H9 (cell line): Measurements from ENCODE around the gene HOXC10. TPM values are rescaled to one million over a fixed set of nuclear protein-coding genes. Genes with fewer than 3 reads are reported as not detected.

ENCODE experiments used
- DNase-seq: peaks from one replicate; pipeline ENCODE4 v3.0.0-alpha.2; 2017
- H2AFZ ChIP-seq: one replicate; pipeline ENCODE4 v1.6.1; 2013; ENCODE audit warnings: mild to moderate bottlenecking, low read length, control low read depth, moderate library complexity
- H2AK5ac ChIP-seq: 2 replicates; pipeline ENCODE4 v1.6.1; 2013; ENCODE audit warnings: low read length, control low read depth, mixed read lengths; ENCODE audit not compliant: insufficient read length
- H2BK120ac ChIP-seq: one replicate; pipeline ENCODE4 v1.6.1; 2013; ENCODE audit warnings: low read depth, mild to moderate bottlenecking, low read length, control low read depth, inconsistent platforms; ENCODE audit not compliant: poor library complexity, severe bottlenecking
- H2BK12ac ChIP-seq: 2 replicates; pipeline ENCODE4 v1.6.1; 2013; ENCODE audit warnings: low read length, control low read depth, mixed read lengths, low read depth; ENCODE audit not compliant: insufficient read length
- H2BK15ac ChIP-seq: 2 replicates; pipeline ENCODE4 v1.6.1; 2013; ENCODE audit warnings: low read depth, low read length, control low read depth
- H2BK20ac ChIP-seq: one replicate; pipeline ENCODE4 v1.6.1; 2013; ENCODE audit warnings: low read depth, mild to moderate bottlenecking, low read length, control low read depth, inconsistent platforms; ENCODE audit not compliant: poor library complexity, severe bottlenecking
- H2BK5ac ChIP-seq: 2 replicates; pipeline ENCODE4 v1.6.1; 2013; ENCODE audit warnings: low read length, control low read depth, mixed read lengths; ENCODE audit not compliant: insufficient read length
- H3K14ac ChIP-seq: 2 replicates; pipeline ENCODE4 v1.6.1; 2013; ENCODE audit warnings: low read length, control low read depth; ENCODE audit not compliant: insufficient read depth
- H3K18ac ChIP-seq: 2 replicates; pipeline ENCODE4 v1.6.1; 2013; ENCODE audit warnings: low read depth, mild to moderate bottlenecking, mixed read lengths, low read length, control low read depth; ENCODE audit not compliant: insufficient read length
- H3K23ac ChIP-seq: 2 replicates; pipeline ENCODE4 v1.6.1; 2013; ENCODE audit warnings: low read length, control low read depth, mixed read lengths, low read depth; ENCODE audit not compliant: insufficient read length
- H3K23me2 ChIP-seq: 2 replicates; pipeline ENCODE4 v1.6.1; 2013; ENCODE audit warnings: low read depth, mild to moderate bottlenecking, mixed read lengths, low read length, control low read depth; ENCODE audit not compliant: insufficient read length, poor library complexity, severe bottlenecking
- H3K27ac ChIP-seq: 2 replicates; pipeline ENCODE4 v1.5.1; 2013; ENCODE audit warnings: low read length, control low read depth, mixed read lengths, low read depth; ENCODE audit not compliant: insufficient read length
- H3K27me3 ChIP-seq: 2 replicates; pipeline ENCODE4 v1.6.1; 2013; ENCODE audit warnings: low read length, control low read depth, inconsistent platforms; ENCODE audit not compliant: insufficient read depth
- H3K4ac ChIP-seq: 2 replicates; pipeline ENCODE4 v1.6.1; 2013; ENCODE audit warnings: low read depth, mild to moderate bottlenecking, control low read depth, inconsistent platforms, low read length, moderate library complexity
- H3K4me1 ChIP-seq: 2 replicates; pipeline ENCODE4 v1.6.1; 2013; ENCODE audit warnings: low read length, control low read depth, inconsistent platforms; ENCODE audit not compliant: insufficient read depth
- H3K4me2 ChIP-seq: 2 replicates; pipeline ENCODE4 v1.6.1; 2013; ENCODE audit warnings: low read length, control low read depth, mixed read lengths; ENCODE audit not compliant: insufficient read length, insufficient read depth
- H3K56ac ChIP-seq: 2 replicates; pipeline ENCODE4 v1.6.1; 2013; ENCODE audit warnings: low read depth, mild to moderate bottlenecking, mixed read lengths, low read length, control low read depth; ENCODE audit not compliant: insufficient read length
- H3K79me1 ChIP-seq: 2 replicates; pipeline ENCODE4 v1.6.1; 2013; ENCODE audit warnings: low read depth, mild to moderate bottlenecking, moderate library complexity, low read length, control low read depth, inconsistent platforms; ENCODE audit not compliant: insufficient read depth, poor library complexity, severe bottlenecking
- H3K79me2 ChIP-seq: 2 replicates; pipeline ENCODE4 v1.6.1; 2013; ENCODE audit warnings: low read length, control low read depth, inconsistent platforms; ENCODE audit not compliant: insufficient read depth
- H3K9ac ChIP-seq: 2 replicates; pipeline ENCODE4 v1.6.1; 2013; ENCODE audit warnings: low read length, control low read depth, mixed read lengths; ENCODE audit not compliant: insufficient read length; ENCODE audit errors: extremely low read depth
- H3K9me3 ChIP-seq: one replicate; pipeline ENCODE4 v1.6.1; 2013; ENCODE audit warnings: low read depth, low read length, inconsistent platforms; ENCODE audit not compliant: control insufficient read depth
- H3T11ph ChIP-seq: one replicate; pipeline ENCODE4 v1.6.1; 2013; ENCODE audit warnings: mild to moderate bottlenecking, low read length, control low read depth, inconsistent platforms
- H4K20me1 ChIP-seq: one replicate; pipeline ENCODE4 v1.6.1; 2013; ENCODE audit not compliant: control insufficient read depth, insufficient read length, insufficient read depth
- H4K5ac ChIP-seq: 2 replicates; pipeline ENCODE4 v1.6.1; 2013; ENCODE audit warnings: low read depth, mild to moderate bottlenecking, mixed read lengths, low read length, control low read depth; ENCODE audit not compliant: insufficient read length
- H4K8ac ChIP-seq: replicated peaks from 2 replicates; pipeline ENCODE4 v1.6.1; 2013; ENCODE audit warnings: low read length, control low read depth, mixed read lengths, low read depth; ENCODE audit not compliant: insufficient read length
- H4K91ac ChIP-seq: 2 replicates; pipeline ENCODE4 v1.6.1; 2013; ENCODE audit warnings: low read depth, mild to moderate bottlenecking, moderate library complexity, mixed read lengths, low read length, control low read depth; ENCODE audit not compliant: insufficient read length
- H3K27ac Mint-ChIP-seq, 3 experiments: 2 replicates in 2 of 3; 3 replicates in 1 of 3; pipeline ENCODE4 v1.8.0; 2020 to 2021; ENCODE audit warnings: mixed read lengths in 3 of 3, mild to moderate bottlenecking in 1 of 3, moderate library complexity in 1 of 3
- H3K27me3 Mint-ChIP-seq: 2 replicates; pipeline ENCODE4 v1.8.0; 2021; ENCODE audit warnings: low read depth, mild to moderate bottlenecking, moderate library complexity, mixed read lengths
- H3K36me3 Mint-ChIP-seq, 3 experiments: 2 replicates in 2 of 3; 3 replicates in 1 of 3; pipeline ENCODE4 v1.8.0; 2020 to 2021; ENCODE audit warnings: low read depth in 3 of 3, mixed read lengths in 3 of 3; ENCODE audit not compliant: insufficient read depth in 1 of 3
- H3K4me1 Mint-ChIP-seq, 2 experiments: 2 replicates each; pipeline ENCODE4 v1.8.0; 2020; ENCODE audit warnings: mixed read lengths in 2 of 2
- H3K4me3 Mint-ChIP-seq, 2 experiments: 2 replicates in 1 of 2; 3 replicates in 1 of 2; pipeline ENCODE4 v1.8.0; 2020 to 2021; ENCODE audit warnings: mild to moderate bottlenecking in 2 of 2, mixed read lengths in 2 of 2, moderate library complexity in 1 of 2
- H3K9me3 Mint-ChIP-seq, 2 experiments: 2 replicates in 1 of 2; 3 replicates in 1 of 2; pipeline ENCODE4 v1.8.0; 2020; ENCODE audit warnings: mild to moderate bottlenecking in 2 of 2, mixed read lengths in 2 of 2, moderate library complexity in 1 of 2
- WGBS: extraction: QIAGEN DNeasy Blood & Tissue Kit; methylation state at CpG from one replicate; pipeline ENCODE4 v1.1.7; 2013; ENCODE audit warnings: missing lambda C conversion rate, low lambda C conversion rate, mixed read lengths; ENCODE audit not compliant: insufficient read length; ENCODE audit errors: extremely low coverage; 5-methylcytosine and 5-hydroxymethylcytosine counted together
- total RNA-seq: library from RNA; stranded (reverse); gene quantifications from 2 replicates; pipeline ENCODE4 v1.2.1, GENCODE V29; 2021
- TF ChIP-seq, protein P1 (sequence below): fragments of 200-600 bp; sonication (generic); conservative IDR thresholded peaks from 3 replicates; pipeline ENCODE4 v1.8.0; 2021; ENCODE audit warnings: antibody characterized with exemption, mild to moderate bottlenecking

HOXC10 gene
- total RNA-seq, 1 experiment from 2014 or later, result not detected

DNA sequence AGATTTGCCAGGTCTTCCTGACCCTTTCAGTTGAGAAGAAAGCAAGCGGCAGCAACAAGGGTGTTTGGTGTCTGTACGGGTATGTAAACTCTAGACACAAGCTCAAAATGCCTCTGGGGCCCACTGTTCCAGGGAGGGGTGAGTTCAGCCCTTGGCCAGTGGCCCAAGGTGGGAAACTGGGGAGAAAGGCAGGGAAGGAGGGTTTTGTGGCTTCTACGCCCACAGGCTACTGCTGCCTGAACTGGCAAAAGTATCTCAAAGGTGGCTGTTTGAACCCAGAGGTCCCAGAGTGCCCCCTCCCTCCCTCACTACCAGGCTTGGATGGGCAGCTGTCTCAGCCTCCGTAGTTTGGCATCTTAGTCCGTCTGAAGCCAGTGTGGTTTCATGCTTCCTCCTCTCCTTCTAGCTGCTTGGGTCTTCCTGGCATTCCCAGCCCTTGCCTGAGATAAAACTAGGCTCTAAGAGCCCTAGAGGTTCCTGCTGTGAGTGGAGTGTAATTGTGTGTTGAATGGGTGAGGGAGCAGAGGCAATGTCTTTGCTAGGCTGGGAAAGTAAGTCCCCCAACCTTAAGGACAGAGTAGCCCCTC, 53.4 kb downstream of the HOXC10 start:
- Mint-ChIP-seq H3K27ac (no peak overlapping the region), H3K27me3 (peaks cover 99% of the 10 kb centered on the region), H3K9me3 (peaks cover 7 to 8% of the 10 kb centered on the region in 2 experiments; a peak in 3 of 5 replicates), H3K4me1 (peaks cover 3 to 12% of the 10 kb centered on the region in 2 experiments; a peak in 3 of 4 replicates), H3K4me3 (no peak overlapping the region), H3K36me3 (peaks cover 0 to 6% (median 0%) of the 10 kb centered on the region in 3 experiments; a peak in 2 of 7 replicates)
- Histone ChIP-seq H2BK5ac (no peak overlapping the region), H3K27me3 (peaks cover 100% of the 10 kb centered on the region), H2BK20ac (no peak overlapping the region), H3T11ph (no peak overlapping the region), H3K9ac (no peak overlapping the region), H3K56ac (no peak overlapping the region), H3K79me2 (no peaks in the 10 kb centered on the region), H3K79me1 (no peaks in the 10 kb centered on the region), H3K9me3 (no peaks in the 10 kb centered on the region), H2BK12ac (no peak overlapping the region), H4K8ac (no peak overlapping the region), H4K5ac (no peak overlapping the region), H3K23me2 (no peaks in the 10 kb centered on the region), H2AFZ (no peak overlapping the region), H3K27ac (no peak overlapping the region), H3K4ac (no peak overlapping the region), H4K91ac (no peak overlapping the region), H3K4me2 (no peak overlapping the region), H3K23ac (no peak overlapping the region), H2AK5ac (no peak overlapping the region), H3K4me1 (no peaks in the 10 kb centered on the region), H3K14ac (no peak overlapping the region), H2BK120ac (no peak overlapping the region), H2BK15ac (no peak overlapping the region), H4K20me1 (no peaks in the 10 kb centered on the region), H3K18ac (no peak overlapping the region)
- TF ChIP-seq, protein P1, sequence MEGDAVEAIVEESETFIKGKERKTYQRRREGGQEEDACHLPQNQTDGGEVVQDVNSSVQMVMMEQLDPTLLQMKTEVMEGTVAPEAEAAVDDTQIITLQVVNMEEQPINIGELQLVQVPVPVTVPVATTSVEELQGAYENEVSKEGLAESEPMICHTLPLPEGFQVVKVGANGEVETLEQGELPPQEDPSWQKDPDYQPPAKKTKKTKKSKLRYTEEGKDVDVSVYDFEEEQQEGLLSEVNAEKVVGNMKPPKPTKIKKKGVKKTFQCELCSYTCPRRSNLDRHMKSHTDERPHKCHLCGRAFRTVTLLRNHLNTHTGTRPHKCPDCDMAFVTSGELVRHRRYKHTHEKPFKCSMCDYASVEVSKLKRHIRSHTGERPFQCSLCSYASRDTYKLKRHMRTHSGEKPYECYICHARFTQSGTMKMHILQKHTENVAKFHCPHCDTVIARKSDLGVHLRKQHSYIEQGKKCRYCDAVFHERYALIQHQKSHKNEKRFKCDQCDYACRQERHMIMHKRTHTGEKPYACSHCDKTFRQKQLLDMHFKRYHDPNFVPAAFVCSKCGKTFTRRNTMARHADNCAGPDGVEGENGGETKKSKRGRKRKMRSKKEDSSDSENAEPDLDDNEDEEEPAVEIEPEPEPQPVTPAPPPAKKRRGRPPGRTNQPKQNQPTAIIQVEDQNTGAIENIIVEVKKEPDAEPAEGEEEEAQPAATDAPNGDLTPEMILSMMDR, result no peak
- WGBS, result no CpG with 5 or more reads among the region's 5 CpGs
- no peak for DNase-seq
